HEK293 (cell line): Measurements from ENCODE around the gene GAL3ST2.

ENCODE experiments used
- CTCF ChIA-PET: fragments of 350-600 bp; formaldehyde crosslinking; extraction: SDS; loops from one replicate; lab custom pipeline; 2021; ENCODE audit warnings: antibody characterized with exemption; lab: Yijun Ruan, JAX
- POLR2A ChIA-PET: fragments of 300-600 bp; formaldehyde crosslinking; extraction: SDS; loops from one replicate; lab custom pipeline; 2020; ENCODE audit warnings: antibody characterized with exemption, inconsistent platforms; lab: Yijun Ruan, JAX
- H3K27ac ChIP-seq: fragments of 200-500 bp; sonication (Bioruptor generic); 2 replicates; pipeline ENCODE4 v1.5.1; 2014; ENCODE audit warnings: low read depth, low read length, control low read depth, inconsistent platforms; ENCODE audit errors: extremely low read depth
- H3K36me3 ChIP-seq, 2 experiments: fragments of 200-500 bp in 1 of 2; sonication (Bioruptor generic) in 1 of 2; 1 replicate in 1 of 2; 2 replicates in 1 of 2; pipeline ENCODE4 v1.5.1; 2014 to 2017; ENCODE audit warnings: inconsistent platforms in 2 of 2, low read length in 2 of 2; ENCODE audit not compliant: control insufficient read depth in 2 of 2, insufficient read depth in 1 of 2
- H3K4me1 ChIP-seq: fragments of 200-500 bp; sonication (Bioruptor generic); 2 replicates; pipeline ENCODE4 v1.5.1; 2014; ENCODE audit warnings: mild to moderate bottlenecking, low read length, inconsistent platforms; ENCODE audit not compliant: control insufficient read depth, insufficient read depth
- H3K4me3 ChIP-seq: 2 replicates; pipeline ENCODE4 v1.5.1; 2011; ENCODE audit warnings: low read depth, mild to moderate bottlenecking, control low read depth, low read length, moderate library complexity
- H3K9me3 ChIP-seq: fragments of 200-500 bp; sonication (Bioruptor generic); 2 replicates; pipeline ENCODE4 v1.5.1; 2014; ENCODE audit warnings: low read depth, low read length, inconsistent platforms; ENCODE audit not compliant: control insufficient read depth, insufficient read depth
- HIC1 ChIP-seq: fragments of 450-650 bp; formaldehyde crosslinking; IDR thresholded peaks from 2 replicates; pipeline ENCODE4 v1.5.1; 2016; ENCODE audit warnings: missing biosample characterization, missing genetic modification characterization
- KLF7 ChIP-seq: fragments of 450-650 bp; formaldehyde crosslinking; IDR thresholded peaks from 2 replicates; pipeline ENCODE4 v1.5.1; 2016; ENCODE audit warnings: missing biosample characterization, missing genetic modification characterization, borderline replicate concordance
- MEIS1 ChIP-seq: sonication (generic); formaldehyde crosslinking; IDR thresholded peaks from 2 replicates; pipeline ENCODE4 v1.8.1; 2022; ENCODE audit warnings: missing genetic modification reagents, mild to moderate bottlenecking, borderline replicate concordance
- MYNN ChIP-seq: fragments of 450-650 bp; formaldehyde crosslinking; IDR thresholded peaks from 2 replicates; pipeline ENCODE4 v1.5.1; 2016; ENCODE audit warnings: missing biosample characterization, missing genetic modification characterization, borderline replicate concordance
- OVOL3 ChIP-seq: fragments of 450-650 bp; formaldehyde crosslinking; IDR thresholded peaks from 2 replicates; pipeline ENCODE4 v1.5.1; 2016; ENCODE audit warnings: missing biosample characterization, missing genetic modification characterization
- PBX3 ChIP-seq: sonication (generic); formaldehyde crosslinking; IDR thresholded peaks from 2 replicates; pipeline ENCODE4 v1.8.1; 2022; ENCODE audit warnings: mild to moderate bottlenecking, moderate library complexity, missing genetic modification reagents
- REPIN1 ChIP-seq: fragments of 450-650 bp; formaldehyde crosslinking; IDR thresholded peaks from 2 replicates; pipeline ENCODE4 v1.5.1; 2017; ENCODE audit warnings: missing biosample characterization, missing genetic modification characterization, low read depth
- ZNF157 ChIP-seq: fragments of 450-650 bp; formaldehyde crosslinking; IDR thresholded peaks from 2 replicates; pipeline ENCODE4 v1.5.1; 2016; ENCODE audit warnings: missing biosample characterization, missing genetic modification characterization
- ZNF169 ChIP-seq: fragments of 450-650 bp; formaldehyde crosslinking; IDR thresholded peaks from 2 replicates; pipeline ENCODE4 v1.5.1; 2016; ENCODE audit warnings: missing biosample characterization, missing genetic modification characterization
- ZNF174 ChIP-seq: fragments of 450-650 bp; formaldehyde crosslinking; IDR thresholded peaks from 2 replicates; pipeline ENCODE4 v1.5.0; 2017; ENCODE audit warnings: missing biosample characterization, mild to moderate bottlenecking, missing genetic modification characterization
- ZNF280D ChIP-seq: fragments of 450-650 bp; formaldehyde crosslinking; IDR thresholded peaks from 2 replicates; pipeline ENCODE4 v1.5.1; 2016; ENCODE audit warnings: missing biosample characterization, missing genetic modification characterization
- ZNF335 ChIP-seq: fragments of 450-650 bp; formaldehyde crosslinking; conservative IDR thresholded peaks from 2 replicates; pipeline ENCODE4 v1.5.1; 2016; ENCODE audit warnings: missing biosample characterization, missing genetic modification characterization
- ZNF423 ChIP-seq: fragments of 450-650 bp; formaldehyde crosslinking; IDR thresholded peaks from 2 replicates; pipeline ENCODE4 v1.5.1; 2016; ENCODE audit warnings: missing biosample characterization, missing genetic modification characterization
- ZNF513 ChIP-seq: fragments of 450-650 bp; IDR thresholded peaks from 2 replicates; pipeline ENCODE4 v1.5.1; 2018; ENCODE audit warnings: missing biosample characterization, missing genetic modification characterization
- ZNF514 ChIP-seq: fragments of 450-650 bp; formaldehyde crosslinking; IDR thresholded peaks from 2 replicates; pipeline ENCODE4 v1.5.1; 2016; ENCODE audit warnings: missing biosample characterization, missing genetic modification characterization
- ZNF521 ChIP-seq: fragments of 450-650 bp; formaldehyde crosslinking; IDR thresholded peaks from 2 replicates; pipeline ENCODE4 v1.5.1; 2017; ENCODE audit warnings: missing biosample characterization, mild to moderate bottlenecking, missing genetic modification characterization
- ZNF549 ChIP-seq: fragments of 450-650 bp; IDR thresholded peaks from 2 replicates; pipeline ENCODE4 v1.5.1; 2018; ENCODE audit warnings: missing biosample characterization, missing genetic modification characterization, mild to moderate bottlenecking, inconsistent platforms, moderate library complexity
- ZNF561 ChIP-seq: fragments of 450-650 bp; IDR thresholded peaks from 2 replicates; pipeline ENCODE4 v1.5.1; 2018; ENCODE audit warnings: missing biosample characterization, missing genetic modification characterization, borderline replicate concordance
- ZNF585B ChIP-seq: fragments of 450-650 bp; formaldehyde crosslinking; IDR thresholded peaks from 2 replicates; pipeline ENCODE4 v1.5.1; 2016; ENCODE audit warnings: missing biosample characterization, missing genetic modification characterization
- ZNF645 ChIP-seq: fragments of 450-650 bp; formaldehyde crosslinking; IDR thresholded peaks from 2 replicates; pipeline ENCODE4; 2016; ENCODE audit warnings: missing biosample characterization, missing genetic modification characterization
- ZNF76 ChIP-seq: fragments of 450-650 bp; formaldehyde crosslinking; IDR thresholded peaks from 2 replicates; pipeline ENCODE4; 2016; ENCODE audit warnings: low read depth, missing biosample characterization, missing genetic modification characterization, borderline replicate concordance

Gene GAL3ST2

GRCh38 chr2:241808051-241808720 lies 31.6 kb downstream of the GAL3ST2 start (continued):
- no peak for TF ChIP-seq ZNF76 (tag by site-specific recombination)
- no peak for TF ChIP-seq KLF7
- TF ChIP-seq ZNF561 (tag by site-specific recombination) = no peak
- no peak for TF ChIP-seq PBX3 (CRISPR knock-in tag)
- TF ChIP-seq ZNF280D (tag by site-specific recombination) = no peak

- no peak within 1 kb of the TSS for H3K4me3 ChIP-seq
- TF ChIP-seq HIC1 (tag by site-specific recombination) = no peak
- TF ChIP-seq ZNF174 (tag by site-specific recombination) = no peak
- no peak for TF ChIP-seq OVOL3 (tag by site-specific recombination)
- no peak for TF ChIP-seq ZNF169 (tag by site-specific recombination)
- no peak for TF ChIP-seq ZNF521 (tag by site-specific recombination)
- no peak for TF ChIP-seq ZNF549 (tag by site-specific recombination)
- TF ChIP-seq ZNF423 = no peak
- TF ChIP-seq ZNF513 (tag by site-specific recombination) = no peak
- no peak for TF ChIP-seq REPIN1 (tag by site-specific recombination)
- no peak for TF ChIP-seq ZNF514 (tag by site-specific recombination)
- TF ChIP-seq ZNF585B (tag by site-specific recombination) = no peak
- no peak for TF ChIP-seq ZNF645
- TF ChIP-seq MYNN = no peak
- no peak for TF ChIP-seq ZNF157
- TF ChIP-seq MEIS1 (CRISPR knock-in tag) = no peak
- no peak for TF ChIP-seq ZNF335
- no peaks in the 10 kb centered on the region for H3K4me1 ChIP-seq
- no peaks in the 10 kb centered on the region for H3K9me3 ChIP-seq
- H3K36me3 ChIP-seq = no peaks in the 10 kb centered on the region
- POLR2A ChIA-PET = no interaction called here
- no peak within 1 kb of the TSS for H3K27ac ChIP-seq
- CTCF ChIA-PET = no interaction called here
Observed at GRCh38 chr2:241808721-241809382, 32.2 kb downstream of the GAL3ST2 start, which contains the start of gene NEU4. TSS of gene NEU4 (plus strand) at chr2:241809193. CDS start at chr2:241814485, 5,292 bp downstream.
